ENCODE data around the gene MGP. TPM values are rescaled to one million over a fixed set of nuclear protein-coding genes. Genes with fewer than 3 reads are reported as not detected.
A peak's percentile ranks its signal among the peaks of the same experiment; 100 is the strongest.

MGP gene
- total and polyA plus RNA-seq, 4 donors = 7,115 to 16,848 (median 14,549) TPM

- no peaks in the 10 kb centered on the region for H3K9me3 ChIP-seq (ENCODE audit: control insufficient read depth, low read length)
- ATAC-seq (ENCODE audit: low FRiP score) = peak; percentile 62
These were observed 6.3 kb downstream of the MGP start for GRCh38 chr12:14879222-14879933.

DNA sequence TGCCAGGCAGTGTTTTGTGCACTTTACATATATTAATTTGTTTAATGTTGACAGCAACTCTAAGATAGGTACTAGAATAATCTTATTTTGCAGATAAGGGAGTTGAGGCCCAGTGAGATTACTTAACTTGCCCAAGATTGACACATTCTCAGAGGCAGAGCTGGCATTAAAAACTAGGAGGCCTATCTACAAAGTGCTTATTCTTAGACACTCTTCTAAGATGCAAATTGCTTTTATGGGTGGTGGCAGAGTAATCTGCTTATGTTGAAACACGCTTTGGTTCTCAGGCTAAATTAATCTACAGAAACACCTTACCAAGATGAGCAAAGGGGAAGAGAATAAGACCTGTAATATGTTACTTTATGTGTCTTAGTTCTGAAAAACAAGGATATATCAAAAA, 7.2 kb downstream of the MGP start:
- no peak overlapping the region for H3K27ac ChIP-seq (ENCODE audit: low read depth in 1 of 2, low read length in 2 of 2)
- DNase-seq = no peak
- no peak for ATAC-seq (ENCODE audit: low FRiP score)
- WGBS, 2 donors = 88 to 90% methylated on average over 1 of the region's 1 CpG
- H3K27me3 ChIP-seq (ENCODE audit: control insufficient read depth in 1 of 2, insufficient read depth in 2 of 2, low read length in 1 of 2) = no peaks in the 10 kb centered on the region
- intact Hi-C loops (cut with DNase I) = no loop called here
- H3K36me3 ChIP-seq (ENCODE audit: control insufficient read depth in 1 of 2, insufficient read depth in 2 of 2, low read length in 1 of 2) = peaks cover 0 to 4% of the 10 kb centered on the region in 2 donors
- no peaks in the 10 kb centered on the region for H3K9me3 ChIP-seq (ENCODE audit: control insufficient read depth, low read length)
- H3K4me1 ChIP-seq (ENCODE audit: control insufficient read depth in 1 of 2, insufficient read depth in 2 of 2, low read length in 2 of 2) = peaks cover 0 to 2% of the 10 kb centered on the region in 2 donors
- no peak overlapping the region for H3K4me3 ChIP-seq (ENCODE audit: low read length in 2 of 2)

More at GRCh38 chr12:14879222-14879933, 6.3 kb downstream of the MGP start:
- DNase-seq = no peak
- peak overlapping the region in 1 of 2 donors; percentile 29 for H3K27ac ChIP-seq (ENCODE audit: low read depth in 1 of 2, low read length in 2 of 2)
- H3K4me1 ChIP-seq (ENCODE audit: control insufficient read depth in 1 of 2, insufficient read depth in 2 of 2, low read length in 2 of 2) = peaks cover 0 to 2% of the 10 kb centered on the region in 2 donors
- intact Hi-C loops (cut with DNase I) = no loop called here
- H3K4me3 ChIP-seq (ENCODE audit: low read length in 2 of 2) = no peak overlapping the region
- WGBS, 2 donors = 76 to 85% methylated on average over 8 of the region's 8 CpGs
- peaks cover 0 to 4% of the 10 kb centered on the region in 2 donors for H3K36me3 ChIP-seq (ENCODE audit: control insufficient read depth in 1 of 2, insufficient read depth in 2 of 2, low read length in 1 of 2)
- no peaks in the 10 kb centered on the region for H3K27me3 ChIP-seq (ENCODE audit: control insufficient read depth in 1 of 2, insufficient read depth in 2 of 2, low read length in 1 of 2)

DNA sequence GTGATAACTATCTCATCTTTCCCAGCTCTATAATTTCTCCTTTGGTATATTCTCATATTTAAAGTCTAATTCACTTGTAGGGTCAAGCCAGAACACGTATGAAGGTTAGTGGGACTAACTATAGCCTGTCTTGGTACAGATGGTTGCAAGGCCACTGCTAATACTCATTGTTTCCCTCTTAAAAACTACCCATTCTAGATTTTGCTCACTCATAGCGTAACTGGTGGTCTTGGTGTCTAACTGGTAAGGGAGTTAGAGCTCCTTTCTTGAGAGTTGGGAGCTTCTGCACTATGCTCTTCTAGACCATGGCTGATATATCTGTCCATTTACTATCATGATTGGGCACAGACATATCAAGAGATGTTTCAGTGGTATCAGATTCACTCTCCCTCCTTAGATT, 8.8 kb downstream of the MGP start:
- 47 to 92% methylated on average over 2 of the region's 2 CpGs for WGBS, 2 donors
- Histone ChIP-seq H3K27me3 (ENCODE audit: control insufficient read depth in 1 of 2, insufficient read depth in 2 of 2, low read length in 1 of 2) (no peaks in the 10 kb centered on the region), H3K4me1 (ENCODE audit: control insufficient read depth in 1 of 2, insufficient read depth in 2 of 2, low read length in 2 of 2) (no peaks in the 10 kb centered on the region), H3K9me3 (ENCODE audit: control insufficient read depth, low read length) (no peaks in the 10 kb centered on the region), H3K27ac (ENCODE audit: low read depth in 1 of 2, low read length in 2 of 2) (no peak overlapping the region), H3K36me3 (ENCODE audit: control insufficient read depth in 1 of 2, insufficient read depth in 2 of 2, low read length in 1 of 2) (no peaks in the 10 kb centered on the region), H3K4me3 (ENCODE audit: low read length in 2 of 2) (no peak overlapping the region)
- intact Hi-C loops (cut with DNase I) = no loop called here
- no peak for DNase-seq
- ATAC-seq (ENCODE audit: low FRiP score) = no peak

GRCh38 chr12:14874882-14875281, 10.8 kb downstream of the MGP start:
- H3K4me3 ChIP-seq (ENCODE audit: low read length in 2 of 2) = no peak overlapping the region
- no peaks in the 10 kb centered on the region for H3K4me1 ChIP-seq (ENCODE audit: control insufficient read depth in 1 of 2, insufficient read depth in 2 of 2, low read length in 2 of 2)
- WGBS, 2 donors = 57 to 59% methylated on average over 3 of the region's 3 CpGs
- H3K36me3 ChIP-seq (ENCODE audit: control insufficient read depth in 1 of 2, insufficient read depth in 2 of 2, low read length in 1 of 2) = no peaks in the 10 kb centered on the region
- DNase-seq = no peak
- H3K27me3 ChIP-seq (ENCODE audit: control insufficient read depth in 1 of 2, insufficient read depth in 2 of 2, low read length in 1 of 2) = no peaks in the 10 kb centered on the region
- intact Hi-C loops (cut with DNase I) = no loop called here
- no peak overlapping the region for H3K27ac ChIP-seq (ENCODE audit: low read depth in 1 of 2, low read length in 2 of 2)
- no peak for ATAC-seq (ENCODE audit: low FRiP score)
- H3K9me3 ChIP-seq (ENCODE audit: control insufficient read depth, low read length) = no peaks in the 10 kb centered on the region

GRCh38 chr12:14873440-14874185, 12.0 kb downstream of the MGP start:
- Histone ChIP-seq H3K27ac (ENCODE audit: low read depth in 1 of 2, low read length in 2 of 2) (no peak overlapping the region), H3K36me3 (ENCODE audit: control insufficient read depth in 1 of 2, insufficient read depth in 2 of 2, low read length in 1 of 2) (no peaks in the 10 kb centered on the region), H3K4me1 (ENCODE audit: control insufficient read depth in 1 of 2, insufficient read depth in 2 of 2, low read length in 2 of 2) (no peaks in the 10 kb centered on the region), H3K27me3 (ENCODE audit: control insufficient read depth in 1 of 2, insufficient read depth in 2 of 2, low read length in 1 of 2) (no peaks in the 10 kb centered on the region), H3K9me3 (ENCODE audit: control insufficient read depth, low read length) (no peaks in the 10 kb centered on the region), H3K4me3 (ENCODE audit: low read length in 2 of 2) (no peak overlapping the region)
- DNase-seq (no peak), ATAC-seq (ENCODE audit: low FRiP score) (no peak)
- 8 to 15% methylated on average over 1 of the region's 1 CpG for WGBS, 2 donors
- intact Hi-C loops (cut with DNase I) = no loop called here

GRCh38 chr12:14871886-14872285, 13.8 kb downstream of the MGP start:
- Histone ChIP-seq H3K4me3 (ENCODE audit: low read length in 2 of 2) (no peak overlapping the region), H3K36me3 (ENCODE audit: control insufficient read depth in 1 of 2, insufficient read depth in 2 of 2, low read length in 1 of 2) (no peaks in the 10 kb centered on the region), H3K27ac (ENCODE audit: low read depth in 1 of 2, low read length in 2 of 2) (no peak overlapping the region), H3K27me3 (ENCODE audit: control insufficient read depth in 1 of 2, insufficient read depth in 2 of 2, low read length in 1 of 2) (no peaks in the 10 kb centered on the region), H3K4me1 (ENCODE audit: control insufficient read depth in 1 of 2, insufficient read depth in 2 of 2, low read length in 2 of 2) (no peaks in the 10 kb centered on the region), H3K9me3 (ENCODE audit: control insufficient read depth, low read length) (no peaks in the 10 kb centered on the region)
- DNase-seq (no peak), ATAC-seq (ENCODE audit: low FRiP score) (no peak)
- intact Hi-C loops (cut with DNase I) = no loop called here
- WGBS, 2 donors = 97 to 100% methylated on average over 1 of the region's 1 CpG

- Histone ChIP-seq H3K36me3 (ENCODE audit: control insufficient read depth in 1 of 2, insufficient read depth in 2 of 2, low read length in 1 of 2) (no peaks in the 10 kb centered on the region), H3K27me3 (ENCODE audit: control insufficient read depth in 1 of 2, insufficient read depth in 2 of 2, low read length in 1 of 2) (no peaks in the 10 kb centered on the region), H3K4me1 (ENCODE audit: control insufficient read depth in 1 of 2, insufficient read depth in 2 of 2, low read length in 2 of 2) (no peaks in the 10 kb centered on the region), H3K4me3 (ENCODE audit: low read length in 2 of 2) (no peak overlapping the region), H3K27ac (ENCODE audit: low read depth in 1 of 2, low read length in 2 of 2) (no peak overlapping the region), H3K9me3 (ENCODE audit: control insufficient read depth, low read length) (no peaks in the 10 kb centered on the region)
- DNase-seq (no peak), ATAC-seq (ENCODE audit: low FRiP score) (no peak)
- 97 to 100% methylated on average over 1 of the region's 1 CpG for WGBS, 2 donors
- intact Hi-C loops (cut with DNase I) = no loop called here
These were observed 14.4 kb downstream of the MGP start for GRCh38 chr12:14871247-14871646.

DNA sequence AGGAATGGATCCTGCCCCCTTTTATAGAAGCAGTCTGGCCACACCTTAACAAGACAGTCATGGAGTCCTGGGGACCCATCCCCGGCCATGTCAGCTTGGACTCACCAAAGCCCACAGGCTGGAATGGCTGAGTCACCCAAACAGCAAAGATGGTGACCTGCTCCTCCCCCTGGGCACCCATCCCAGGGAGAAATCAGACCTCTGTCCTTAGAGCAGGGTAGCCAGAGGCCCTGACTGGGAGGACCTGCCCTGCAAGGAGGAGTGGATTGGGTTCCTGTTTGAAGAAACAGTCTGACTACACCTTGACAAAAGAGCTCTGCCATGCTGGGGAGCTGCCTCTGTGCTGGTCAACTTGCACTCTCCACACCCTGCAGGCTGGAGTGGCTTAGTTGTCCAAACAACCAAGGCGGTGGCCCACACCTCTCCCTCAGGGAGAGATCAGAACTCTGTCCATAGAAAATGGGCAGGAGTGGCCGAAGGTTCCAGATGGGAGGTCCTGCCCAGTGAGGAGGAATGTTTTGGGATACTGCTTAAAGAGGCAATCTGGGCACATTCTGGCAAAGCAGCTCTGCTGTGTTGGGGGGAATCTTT, 16.6 kb downstream of the MGP start:
- DNase-seq = no peak
- 95% methylated on average over 3 of the region's 3 CpGs for WGBS, 2 donors
- Histone ChIP-seq H3K27ac (ENCODE audit: low read depth in 1 of 2, low read length in 2 of 2) (no peak overlapping the region), H3K4me3 (ENCODE audit: low read length in 2 of 2) (no peak overlapping the region), H3K9me3 (ENCODE audit: control insufficient read depth, low read length) (no peaks in the 10 kb centered on the region), H3K36me3 (ENCODE audit: control insufficient read depth in 1 of 2, insufficient read depth in 2 of 2, low read length in 1 of 2) (no peaks in the 10 kb centered on the region), H3K4me1 (ENCODE audit: control insufficient read depth in 1 of 2, insufficient read depth in 2 of 2, low read length in 2 of 2) (no peaks in the 10 kb centered on the region), H3K27me3 (ENCODE audit: control insufficient read depth in 1 of 2, insufficient read depth in 2 of 2, low read length in 1 of 2) (no peaks in the 10 kb centered on the region)
- intact Hi-C loops (cut with DNase I) = no loop called here
- peak; percentile 33 for ATAC-seq (ENCODE audit: low FRiP score)

DNA sequence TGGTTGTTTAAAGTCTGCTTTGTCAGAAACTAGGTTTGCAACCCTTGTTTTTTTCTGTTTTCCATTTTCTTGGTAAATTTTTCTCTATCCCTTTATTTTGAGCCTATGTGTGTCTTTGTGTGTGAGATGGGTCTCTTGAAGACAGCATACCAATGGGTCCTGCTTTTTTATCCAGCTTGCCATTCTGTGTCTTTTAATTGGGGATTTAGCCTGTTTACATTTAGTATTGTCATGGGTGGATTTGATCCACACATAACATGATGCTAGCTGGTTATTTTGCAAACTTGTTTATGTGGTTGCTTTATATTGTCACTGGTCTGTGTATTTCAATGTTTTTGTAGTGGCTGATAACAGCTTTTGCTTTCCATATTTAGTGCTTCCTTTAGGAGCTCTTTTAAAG, 25.2 kb downstream of the MGP start:
- Histone ChIP-seq H3K27ac (ENCODE audit: low read depth in 1 of 2, low read length in 2 of 2) (no peak overlapping the region), H3K9me3 (ENCODE audit: control insufficient read depth, low read length) (no peaks in the 10 kb centered on the region), H3K4me3 (ENCODE audit: low read length in 2 of 2) (no peak overlapping the region), H3K36me3 (ENCODE audit: control insufficient read depth in 1 of 2, insufficient read depth in 2 of 2, low read length in 1 of 2) (no peaks in the 10 kb centered on the region), H3K27me3 (ENCODE audit: control insufficient read depth in 1 of 2, insufficient read depth in 2 of 2, low read length in 1 of 2) (no peaks in the 10 kb centered on the region), H3K4me1 (ENCODE audit: control insufficient read depth in 1 of 2, insufficient read depth in 2 of 2, low read length in 2 of 2) (no peaks in the 10 kb centered on the region)
- intact Hi-C loops (cut with DNase I) = no loop called here
- DNase-seq (no peak), ATAC-seq (ENCODE audit: low FRiP score) (no peak)
